Measurements from ENCODE around the gene MTMR2. TPM values are rescaled to one million over a fixed set of nuclear protein-coding genes. Genes with fewer than 3 reads are reported as not detected.

Gene MTMR2
- total RNA-seq, 1 donor from 2014 or later = 68.9 TPM

GRCh38 chr11:95948637-95949036 lies 24.7 kb upstream of the MTMR2 start:
- no peak for DNase-seq (ENCODE audit: low spot score)
- Histone ChIP-seq H3F3A (ENCODE audit: low read depth) (no peaks in the 10 kb centered on the region), H3K4me2 (no peak overlapping the region), H3K9ac (no peak overlapping the region), H3K27ac (no peak overlapping the region), H2AFZ (replicated peaks) (no peak overlapping the region), H3K4me3 (no peak overlapping the region), H4K20me1 (ENCODE audit: low read depth) (no peaks in the 10 kb centered on the region), H3K36me3 (no peaks in the 10 kb centered on the region), H3K27me3 (no peaks in the 10 kb centered on the region), H3K79me2 (ENCODE audit: low read depth) (no peaks in the 10 kb centered on the region), H3K9me3 (ENCODE audit: low read depth) (peaks cover 6% of the 10 kb centered on the region), H3K4me1 (no peaks in the 10 kb centered on the region)
- Mint-ChIP-seq H3K27ac (no peak overlapping the region), H3K9me3 (peaks cover 43% of the 10 kb centered on the region), H3K4me3 (no peak overlapping the region), H3K4me1 (no peaks in the 10 kb centered on the region), H3K27me3 (ENCODE audit: insufficient read depth, low read depth) (no peaks in the 10 kb centered on the region), H3K36me3 (peaks cover 5% of the 10 kb centered on the region)
- TF ChIP-seq, protein P1, sequence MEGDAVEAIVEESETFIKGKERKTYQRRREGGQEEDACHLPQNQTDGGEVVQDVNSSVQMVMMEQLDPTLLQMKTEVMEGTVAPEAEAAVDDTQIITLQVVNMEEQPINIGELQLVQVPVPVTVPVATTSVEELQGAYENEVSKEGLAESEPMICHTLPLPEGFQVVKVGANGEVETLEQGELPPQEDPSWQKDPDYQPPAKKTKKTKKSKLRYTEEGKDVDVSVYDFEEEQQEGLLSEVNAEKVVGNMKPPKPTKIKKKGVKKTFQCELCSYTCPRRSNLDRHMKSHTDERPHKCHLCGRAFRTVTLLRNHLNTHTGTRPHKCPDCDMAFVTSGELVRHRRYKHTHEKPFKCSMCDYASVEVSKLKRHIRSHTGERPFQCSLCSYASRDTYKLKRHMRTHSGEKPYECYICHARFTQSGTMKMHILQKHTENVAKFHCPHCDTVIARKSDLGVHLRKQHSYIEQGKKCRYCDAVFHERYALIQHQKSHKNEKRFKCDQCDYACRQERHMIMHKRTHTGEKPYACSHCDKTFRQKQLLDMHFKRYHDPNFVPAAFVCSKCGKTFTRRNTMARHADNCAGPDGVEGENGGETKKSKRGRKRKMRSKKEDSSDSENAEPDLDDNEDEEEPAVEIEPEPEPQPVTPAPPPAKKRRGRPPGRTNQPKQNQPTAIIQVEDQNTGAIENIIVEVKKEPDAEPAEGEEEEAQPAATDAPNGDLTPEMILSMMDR (IDR thresholded peaks at IDR 0.05) = no peak
- no peak for TF ChIP-seq EZH2 (IDR thresholded peaks at IDR 0.05)
- no peak for TF ChIP-seq EZH2phosphoT487 (IDR thresholded peaks at IDR 0.05)

DNA sequence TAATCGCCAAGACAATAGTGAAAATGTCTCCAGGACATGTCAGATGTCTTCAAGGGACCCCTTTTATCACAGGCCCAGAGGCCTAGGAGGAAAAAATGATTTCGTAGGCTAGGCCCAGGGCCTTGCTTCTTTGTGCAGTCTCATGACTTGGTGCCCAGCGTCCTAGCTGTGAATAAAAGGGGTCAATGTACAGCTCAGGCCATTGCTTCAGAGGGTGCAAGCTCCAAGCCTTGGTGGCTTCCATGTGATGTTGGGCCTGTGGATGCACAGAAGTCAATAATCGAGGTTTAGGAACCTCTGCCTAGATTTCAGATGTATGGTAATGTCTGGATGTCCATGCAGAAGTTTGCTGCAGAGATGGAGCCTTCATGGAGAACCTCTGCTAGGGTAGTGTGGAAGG lies 20.7 kb upstream of the MTMR2 start:
- Histone ChIP-seq H3K9me3 (ENCODE audit: low read depth) (peaks cover 6% of the 10 kb centered on the region), H3K36me3 (no peaks in the 10 kb centered on the region), H3K9ac (no peak overlapping the region), H3K27me3 (no peaks in the 10 kb centered on the region), H3F3A (ENCODE audit: low read depth) (no peaks in the 10 kb centered on the region), H3K4me1 (no peaks in the 10 kb centered on the region), H3K27ac (no peak overlapping the region), H3K4me3 (no peak overlapping the region), H4K20me1 (ENCODE audit: low read depth) (no peaks in the 10 kb centered on the region), H2AFZ (replicated peaks) (no peak overlapping the region), H3K4me2 (no peak overlapping the region), H3K79me2 (ENCODE audit: low read depth) (no peaks in the 10 kb centered on the region)
- Mint-ChIP-seq H3K4me3 (no peak overlapping the region), H3K27me3 (ENCODE audit: insufficient read depth, low read depth) (no peaks in the 10 kb centered on the region), H3K9me3 (peaks cover 47% of the 10 kb centered on the region), H3K27ac (no peak overlapping the region), H3K4me1 (no peaks in the 10 kb centered on the region), H3K36me3 (peaks cover 5% of the 10 kb centered on the region)
- TF ChIP-seq EZH2 (IDR thresholded peaks at IDR 0.05) (no peak), EZH2phosphoT487 (IDR thresholded peaks at IDR 0.05) (no peak)
- TF ChIP-seq, protein P1 (IDR thresholded peaks at IDR 0.05) = no peak
- no peak for DNase-seq (ENCODE audit: low spot score)

- Histone ChIP-seq H3K79me2 (ENCODE audit: low read depth) (no peaks in the 10 kb centered on the region), H3K9ac (no peak overlapping the region), H2AFZ (replicated peaks) (no peak overlapping the region), H3K4me3 (no peak overlapping the region), H3K9me3 (ENCODE audit: low read depth) (peaks cover 6% of the 10 kb centered on the region), H3F3A (ENCODE audit: low read depth) (no peaks in the 10 kb centered on the region), H3K4me2 (no peak overlapping the region), H3K27me3 (no peaks in the 10 kb centered on the region), H4K20me1 (ENCODE audit: low read depth) (no peaks in the 10 kb centered on the region), H3K4me1 (no peaks in the 10 kb centered on the region), H3K27ac (no peak overlapping the region), H3K36me3 (no peaks in the 10 kb centered on the region)
- peaks cover 39% of the 10 kb centered on the region for H3K9me3 Mint-ChIP-seq
- DNase-seq (ENCODE audit: low spot score) = no peak
- H3K36me3 Mint-ChIP-seq = peaks cover 3% of the 10 kb centered on the region
- no peak overlapping the region for H3K27ac Mint-ChIP-seq
- no peaks in the 10 kb centered on the region for H3K27me3 Mint-ChIP-seq (ENCODE audit: insufficient read depth, low read depth)
- H3K4me1 Mint-ChIP-seq = no peaks in the 10 kb centered on the region
- TF ChIP-seq, protein P1 (IDR thresholded peaks at IDR 0.05) = no peak
- no peak for TF ChIP-seq EZH2 (IDR thresholded peaks at IDR 0.05)
- no peak for TF ChIP-seq EZH2phosphoT487 (IDR thresholded peaks at IDR 0.05)
- no peak overlapping the region for H3K4me3 Mint-ChIP-seq
Measured at GRCh38 chr11:95943546-95943945, 19.6 kb upstream of the MTMR2 start.

All from neural progenitor cell (in vitro differentiated cells).